GM23338 (cell line): ENCODE results near the gene KRTAP19-8. TPM values are rescaled to one million over a fixed set of nuclear protein-coding genes. Genes with fewer than 3 reads are reported as not detected.

Source experiments
- ETS1 ChIP-seq: IDR thresholded peaks from 2 replicates; pipeline ENCODE4 v1.6.1; 2016; ENCODE audit warnings: antibody characterized with exemption
- NANOG ChIP-seq: IDR thresholded peaks from 2 replicates; pipeline ENCODE4 v1.6.1; 2016; ENCODE audit warnings: antibody characterized with exemption, borderline replicate concordance
- STAT1 ChIP-seq: IDR thresholded peaks from one replicate; pipeline ENCODE4 v1.6.1; 2016; ENCODE audit warnings: antibody characterized with exemption; ENCODE audit not compliant: unreplicated experiment
- ZNF114 ChIP-seq: fragments of 250-450 bp; sonication (Bioruptor Pico); IDR thresholded peaks from 2 replicates; pipeline ENCODE4 v1.5.0; 2020; ENCODE audit warnings: mild to moderate bottlenecking, moderate library complexity
- ZNF331 ChIP-seq: fragments of 250-450 bp; sonication (Bioruptor Pico); IDR thresholded peaks from 2 replicates; pipeline ENCODE4 v1.5.0; 2020; ENCODE audit warnings: low read depth, mild to moderate bottlenecking, moderate library complexity
- ZNF462 ChIP-seq: fragments of 250-450 bp; sonication (Bioruptor Pico); IDR thresholded peaks from 2 replicates; pipeline ENCODE4 v1.5.0; 2020; ENCODE audit warnings: mild to moderate bottlenecking, moderate library complexity
- polyA plus RNA-seq: library from polyadenylated mRNA; unstranded; fragments of >200 nt; fragmentation: Nextera tagmentation; extraction: Ambion mirVana; gene quantifications from 2 replicates; pipeline ENCODE4 v1.2.1, GENCODE V29; 2016
- total RNA-seq: library from RNA; depleted of rRNA; stranded (reverse); fragments of >200 nt; shearing (Covaris generic); gene quantifications from 2 replicates; pipeline ENCODE4 v1.2.3, GENCODE V29; 2014; rRNA removed
- TF ChIP-seq, protein P1 (sequence below): IDR thresholded peaks from one replicate; pipeline ENCODE4 v1.6.1; 2018; ENCODE audit warnings: antibody characterized with exemption; ENCODE audit not compliant: unreplicated experiment

Gene KRTAP19-8
- total and polyA plus RNA-seq, 2 experiments from 2014 or later = not detected

DNA sequence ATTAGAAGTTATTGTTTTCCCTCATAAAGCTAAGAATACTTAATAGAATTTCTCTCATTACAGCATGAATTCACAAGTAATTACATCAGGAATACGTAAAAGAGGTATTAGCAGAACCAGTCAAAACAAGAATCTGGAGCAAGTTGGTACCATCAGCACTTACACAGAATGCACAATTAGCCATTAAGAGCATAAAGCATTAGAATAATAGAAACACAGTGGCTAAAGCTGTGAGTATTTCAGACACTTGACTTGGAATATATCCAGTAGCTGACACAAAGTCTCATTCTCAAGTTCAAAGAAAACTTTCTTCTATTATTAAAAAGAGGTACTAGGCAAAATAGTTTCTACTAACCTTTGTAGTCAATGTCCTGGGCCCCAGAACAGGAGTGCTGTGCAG lies 49.6 kb downstream of the KRTAP19-8 start (continued):
- TF ChIP-seq ZNF462 (CRISPR knock-in tag) (no peak), ZNF331 (CRISPR knock-in tag) (no peak), STAT1 (no peak), ZNF114 (no peak), NANOG (no peak), ETS1 (no peak)
- TF ChIP-seq, protein P1, sequence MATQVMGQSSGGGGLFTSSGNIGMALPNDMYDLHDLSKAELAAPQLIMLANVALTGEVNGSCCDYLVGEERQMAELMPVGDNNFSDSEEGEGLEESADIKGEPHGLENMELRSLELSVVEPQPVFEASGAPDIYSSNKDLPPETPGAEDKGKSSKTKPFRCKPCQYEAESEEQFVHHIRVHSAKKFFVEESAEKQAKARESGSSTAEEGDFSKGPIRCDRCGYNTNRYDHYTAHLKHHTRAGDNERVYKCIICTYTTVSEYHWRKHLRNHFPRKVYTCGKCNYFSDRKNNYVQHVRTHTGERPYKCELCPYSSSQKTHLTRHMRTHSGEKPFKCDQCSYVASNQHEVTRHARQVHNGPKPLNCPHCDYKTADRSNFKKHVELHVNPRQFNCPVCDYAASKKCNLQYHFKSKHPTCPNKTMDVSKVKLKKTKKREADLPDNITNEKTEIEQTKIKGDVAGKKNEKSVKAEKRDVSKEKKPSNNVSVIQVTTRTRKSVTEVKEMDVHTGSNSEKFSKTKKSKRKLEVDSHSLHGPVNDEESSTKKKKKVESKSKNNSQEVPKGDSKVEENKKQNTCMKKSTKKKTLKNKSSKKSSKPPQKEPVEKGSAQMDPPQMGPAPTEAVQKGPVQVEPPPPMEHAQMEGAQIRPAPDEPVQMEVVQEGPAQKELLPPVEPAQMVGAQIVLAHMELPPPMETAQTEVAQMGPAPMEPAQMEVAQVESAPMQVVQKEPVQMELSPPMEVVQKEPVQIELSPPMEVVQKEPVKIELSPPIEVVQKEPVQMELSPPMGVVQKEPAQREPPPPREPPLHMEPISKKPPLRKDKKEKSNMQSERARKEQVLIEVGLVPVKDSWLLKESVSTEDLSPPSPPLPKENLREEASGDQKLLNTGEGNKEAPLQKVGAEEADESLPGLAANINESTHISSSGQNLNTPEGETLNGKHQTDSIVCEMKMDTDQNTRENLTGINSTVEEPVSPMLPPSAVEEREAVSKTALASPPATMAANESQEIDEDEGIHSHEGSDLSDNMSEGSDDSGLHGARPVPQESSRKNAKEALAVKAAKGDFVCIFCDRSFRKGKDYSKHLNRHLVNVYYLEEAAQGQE = no peak

Other genes with a start within 250 kb of the KRTAP19-8 start
- gene KRTAP8-1, start 225.2 kb downstream of the KRTAP19-8 start, total RNA-seq = not detected in 2 replicates
- gene KRTAP8-1, start 225.2 kb downstream of the KRTAP19-8 start, polyA plus RNA-seq = not detected in 2 replicates
- not detected in 2 replicates for gene KRTAP7-1, start 208.7 kb downstream of the KRTAP19-8 start, total RNA-seq
- not detected in 2 replicates for gene KRTAP7-1, start 208.7 kb downstream of the KRTAP19-8 start, polyA plus RNA-seq
- gene KRTAP11-1, start 156.9 kb downstream of the KRTAP19-8 start, total RNA-seq = not detected in 2 replicates
- gene KRTAP11-1, start 156.9 kb downstream of the KRTAP19-8 start, polyA plus RNA-seq = not detected in 2 replicates